H9 (cell line): Measurements from ENCODE around the gene ACOXL. TPM values are rescaled to one million over a fixed set of nuclear protein-coding genes. Genes with fewer than 3 reads are reported as not detected.

ENCODE experiments used
- DNase-seq: peaks from one replicate; pipeline ENCODE4 v3.0.0-alpha.2; 2017
- H2AFZ ChIP-seq: one replicate; pipeline ENCODE4 v1.6.1; 2013; ENCODE audit warnings: mild to moderate bottlenecking, low read length, control low read depth, moderate library complexity
- H2AK5ac ChIP-seq: 2 replicates; pipeline ENCODE4 v1.6.1; 2013; ENCODE audit warnings: low read length, control low read depth, mixed read lengths; ENCODE audit not compliant: insufficient read length
- H2BK120ac ChIP-seq: one replicate; pipeline ENCODE4 v1.6.1; 2013; ENCODE audit warnings: low read depth, mild to moderate bottlenecking, low read length, control low read depth, inconsistent platforms; ENCODE audit not compliant: poor library complexity, severe bottlenecking
- H2BK12ac ChIP-seq: 2 replicates; pipeline ENCODE4 v1.6.1; 2013; ENCODE audit warnings: low read length, control low read depth, mixed read lengths, low read depth; ENCODE audit not compliant: insufficient read length
- H2BK15ac ChIP-seq: 2 replicates; pipeline ENCODE4 v1.6.1; 2013; ENCODE audit warnings: low read depth, low read length, control low read depth
- H2BK20ac ChIP-seq: one replicate; pipeline ENCODE4 v1.6.1; 2013; ENCODE audit warnings: low read depth, mild to moderate bottlenecking, low read length, control low read depth, inconsistent platforms; ENCODE audit not compliant: poor library complexity, severe bottlenecking
- H2BK5ac ChIP-seq: 2 replicates; pipeline ENCODE4 v1.6.1; 2013; ENCODE audit warnings: low read length, control low read depth, mixed read lengths; ENCODE audit not compliant: insufficient read length
- H3K14ac ChIP-seq: 2 replicates; pipeline ENCODE4 v1.6.1; 2013; ENCODE audit warnings: low read length, control low read depth; ENCODE audit not compliant: insufficient read depth
- H3K18ac ChIP-seq: 2 replicates; pipeline ENCODE4 v1.6.1; 2013; ENCODE audit warnings: low read depth, mild to moderate bottlenecking, mixed read lengths, low read length, control low read depth; ENCODE audit not compliant: insufficient read length
- H3K23ac ChIP-seq: 2 replicates; pipeline ENCODE4 v1.6.1; 2013; ENCODE audit warnings: low read length, control low read depth, mixed read lengths, low read depth; ENCODE audit not compliant: insufficient read length
- H3K23me2 ChIP-seq: 2 replicates; pipeline ENCODE4 v1.6.1; 2013; ENCODE audit warnings: low read depth, mild to moderate bottlenecking, mixed read lengths, low read length, control low read depth; ENCODE audit not compliant: insufficient read length, poor library complexity, severe bottlenecking
- H3K27ac ChIP-seq: 2 replicates; pipeline ENCODE4 v1.5.1; 2013; ENCODE audit warnings: low read length, control low read depth, mixed read lengths, low read depth; ENCODE audit not compliant: insufficient read length
- H3K27me3 ChIP-seq: 2 replicates; pipeline ENCODE4 v1.6.1; 2013; ENCODE audit warnings: low read length, control low read depth, inconsistent platforms; ENCODE audit not compliant: insufficient read depth
- H3K4ac ChIP-seq: 2 replicates; pipeline ENCODE4 v1.6.1; 2013; ENCODE audit warnings: low read depth, mild to moderate bottlenecking, control low read depth, inconsistent platforms, low read length, moderate library complexity
- H3K4me1 ChIP-seq: 2 replicates; pipeline ENCODE4 v1.6.1; 2013; ENCODE audit warnings: low read length, control low read depth, inconsistent platforms; ENCODE audit not compliant: insufficient read depth
- H3K4me2 ChIP-seq: 2 replicates; pipeline ENCODE4 v1.6.1; 2013; ENCODE audit warnings: low read length, control low read depth, mixed read lengths; ENCODE audit not compliant: insufficient read length, insufficient read depth
- H3K56ac ChIP-seq: 2 replicates; pipeline ENCODE4 v1.6.1; 2013; ENCODE audit warnings: low read depth, mild to moderate bottlenecking, mixed read lengths, low read length, control low read depth; ENCODE audit not compliant: insufficient read length
- H3K79me1 ChIP-seq: 2 replicates; pipeline ENCODE4 v1.6.1; 2013; ENCODE audit warnings: low read depth, mild to moderate bottlenecking, moderate library complexity, low read length, control low read depth, inconsistent platforms; ENCODE audit not compliant: insufficient read depth, poor library complexity, severe bottlenecking
- H3K79me2 ChIP-seq: 2 replicates; pipeline ENCODE4 v1.6.1; 2013; ENCODE audit warnings: low read length, control low read depth, inconsistent platforms; ENCODE audit not compliant: insufficient read depth
- H3K9ac ChIP-seq: 2 replicates; pipeline ENCODE4 v1.6.1; 2013; ENCODE audit warnings: low read length, control low read depth, mixed read lengths; ENCODE audit not compliant: insufficient read length; ENCODE audit errors: extremely low read depth
- H3K9me3 ChIP-seq: one replicate; pipeline ENCODE4 v1.6.1; 2013; ENCODE audit warnings: low read depth, low read length, inconsistent platforms; ENCODE audit not compliant: control insufficient read depth
- H3T11ph ChIP-seq: one replicate; pipeline ENCODE4 v1.6.1; 2013; ENCODE audit warnings: mild to moderate bottlenecking, low read length, control low read depth, inconsistent platforms
- H4K20me1 ChIP-seq: one replicate; pipeline ENCODE4 v1.6.1; 2013; ENCODE audit not compliant: control insufficient read depth, insufficient read length, insufficient read depth
- H4K5ac ChIP-seq: 2 replicates; pipeline ENCODE4 v1.6.1; 2013; ENCODE audit warnings: low read depth, mild to moderate bottlenecking, mixed read lengths, low read length, control low read depth; ENCODE audit not compliant: insufficient read length
- H4K8ac ChIP-seq: replicated peaks from 2 replicates; pipeline ENCODE4 v1.6.1; 2013; ENCODE audit warnings: low read length, control low read depth, mixed read lengths, low read depth; ENCODE audit not compliant: insufficient read length
- H4K91ac ChIP-seq: 2 replicates; pipeline ENCODE4 v1.6.1; 2013; ENCODE audit warnings: low read depth, mild to moderate bottlenecking, moderate library complexity, mixed read lengths, low read length, control low read depth; ENCODE audit not compliant: insufficient read length
- H3K27ac Mint-ChIP-seq, 3 experiments: 2 replicates in 2 of 3; 3 replicates in 1 of 3; pipeline ENCODE4 v1.8.0; 2020 to 2021; ENCODE audit warnings: mixed read lengths in 3 of 3, mild to moderate bottlenecking in 1 of 3, moderate library complexity in 1 of 3
- H3K27me3 Mint-ChIP-seq: 2 replicates; pipeline ENCODE4 v1.8.0; 2021; ENCODE audit warnings: low read depth, mild to moderate bottlenecking, moderate library complexity, mixed read lengths
- H3K36me3 Mint-ChIP-seq, 3 experiments: 2 replicates in 2 of 3; 3 replicates in 1 of 3; pipeline ENCODE4 v1.8.0; 2020 to 2021; ENCODE audit warnings: low read depth in 3 of 3, mixed read lengths in 3 of 3; ENCODE audit not compliant: insufficient read depth in 1 of 3
- H3K4me1 Mint-ChIP-seq, 2 experiments: 2 replicates each; pipeline ENCODE4 v1.8.0; 2020; ENCODE audit warnings: mixed read lengths in 2 of 2
- H3K4me3 Mint-ChIP-seq, 2 experiments: 2 replicates in 1 of 2; 3 replicates in 1 of 2; pipeline ENCODE4 v1.8.0; 2020 to 2021; ENCODE audit warnings: mild to moderate bottlenecking in 2 of 2, mixed read lengths in 2 of 2, moderate library complexity in 1 of 2
- H3K9me3 Mint-ChIP-seq, 2 experiments: 2 replicates in 1 of 2; 3 replicates in 1 of 2; pipeline ENCODE4 v1.8.0; 2020; ENCODE audit warnings: mild to moderate bottlenecking in 2 of 2, mixed read lengths in 2 of 2, moderate library complexity in 1 of 2
- WGBS: extraction: QIAGEN DNeasy Blood & Tissue Kit; methylation state at CpG from one replicate; pipeline ENCODE4 v1.1.7; 2013; ENCODE audit warnings: missing lambda C conversion rate, low lambda C conversion rate, mixed read lengths; ENCODE audit not compliant: insufficient read length; ENCODE audit errors: extremely low coverage; 5-methylcytosine and 5-hydroxymethylcytosine counted together
- total RNA-seq: library from RNA; stranded (reverse); gene quantifications from 2 replicates; pipeline ENCODE4 v1.2.1, GENCODE V29; 2021
- TF ChIP-seq, protein P1 (sequence below): fragments of 200-600 bp; sonication (generic); conservative IDR thresholded peaks from 3 replicates; pipeline ENCODE4 v1.8.0; 2021; ENCODE audit warnings: antibody characterized with exemption, mild to moderate bottlenecking

ACOXL gene
- total RNA-seq, 1 experiment from 2014 or later, result 37.6 TPM

DNA sequence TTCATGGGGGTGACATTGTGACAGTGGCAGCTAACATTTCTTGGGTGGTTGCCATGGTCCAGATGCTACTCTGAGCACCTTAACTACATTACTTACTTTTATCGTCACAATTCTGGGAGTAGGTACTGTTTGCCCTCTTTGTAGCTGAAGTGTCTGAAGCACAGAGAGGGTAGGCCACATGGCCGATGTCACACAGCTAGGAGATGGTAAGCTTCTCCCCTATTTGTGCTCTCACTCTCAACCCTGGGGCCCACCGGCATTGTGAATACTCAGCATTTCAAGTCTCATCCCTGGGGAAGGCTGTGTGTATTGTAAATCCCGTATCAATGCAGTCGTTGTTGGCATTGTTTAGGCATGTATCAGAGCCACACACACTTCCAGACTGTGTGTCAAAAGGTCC is 136.6 kb downstream of the ACOXL start:
- Histone ChIP-seq H3K4me2 (no peak overlapping the region), H3K27ac (no peak overlapping the region), H3K23me2 (no peaks in the 10 kb centered on the region), H3K56ac (no peak overlapping the region), H4K5ac (no peak overlapping the region), H3K18ac (no peak overlapping the region), H2AK5ac (no peak overlapping the region), H2AFZ (no peak overlapping the region), H3K23ac (no peak overlapping the region), H2BK120ac (no peak overlapping the region), H3K9me3 (no peaks in the 10 kb centered on the region), H3T11ph (no peak overlapping the region), H4K20me1 (no peaks in the 10 kb centered on the region), H3K9ac (no peak overlapping the region), H3K27me3 (no peaks in the 10 kb centered on the region), H2BK20ac (no peak overlapping the region), H3K4ac (no peak overlapping the region), H2BK12ac (no peak overlapping the region), H2BK15ac (no peak overlapping the region), H4K91ac (no peak overlapping the region), H3K79me1 (no peaks in the 10 kb centered on the region), H3K4me1 (peaks cover 4% of the 10 kb centered on the region; the same call in 1 of the 2 replicates), H3K14ac (no peak overlapping the region), H2BK5ac (no peak overlapping the region), H4K8ac (no peak overlapping the region), H3K79me2 (no peaks in the 10 kb centered on the region)
- no peaks in the 10 kb centered on the region for H3K27me3 Mint-ChIP-seq
- DNase-seq, result no peak
- no peak overlapping the region for H3K4me3 Mint-ChIP-seq
- no peaks in the 10 kb centered on the region for H3K9me3 Mint-ChIP-seq
- H3K27ac Mint-ChIP-seq, result peak overlapping the region in 1 of 3 experiments; percentile 47; a peak in 1 of 7 replicates
- TF ChIP-seq, protein P1, sequence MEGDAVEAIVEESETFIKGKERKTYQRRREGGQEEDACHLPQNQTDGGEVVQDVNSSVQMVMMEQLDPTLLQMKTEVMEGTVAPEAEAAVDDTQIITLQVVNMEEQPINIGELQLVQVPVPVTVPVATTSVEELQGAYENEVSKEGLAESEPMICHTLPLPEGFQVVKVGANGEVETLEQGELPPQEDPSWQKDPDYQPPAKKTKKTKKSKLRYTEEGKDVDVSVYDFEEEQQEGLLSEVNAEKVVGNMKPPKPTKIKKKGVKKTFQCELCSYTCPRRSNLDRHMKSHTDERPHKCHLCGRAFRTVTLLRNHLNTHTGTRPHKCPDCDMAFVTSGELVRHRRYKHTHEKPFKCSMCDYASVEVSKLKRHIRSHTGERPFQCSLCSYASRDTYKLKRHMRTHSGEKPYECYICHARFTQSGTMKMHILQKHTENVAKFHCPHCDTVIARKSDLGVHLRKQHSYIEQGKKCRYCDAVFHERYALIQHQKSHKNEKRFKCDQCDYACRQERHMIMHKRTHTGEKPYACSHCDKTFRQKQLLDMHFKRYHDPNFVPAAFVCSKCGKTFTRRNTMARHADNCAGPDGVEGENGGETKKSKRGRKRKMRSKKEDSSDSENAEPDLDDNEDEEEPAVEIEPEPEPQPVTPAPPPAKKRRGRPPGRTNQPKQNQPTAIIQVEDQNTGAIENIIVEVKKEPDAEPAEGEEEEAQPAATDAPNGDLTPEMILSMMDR, result no peak
- H3K36me3 Mint-ChIP-seq, result peaks cover 2 to 19% (median 15%) of the 10 kb centered on the region in 3 experiments; a peak in 5 of 7 replicates
- peaks cover 44 to 64% of the 10 kb centered on the region in 2 experiments for H3K4me1 Mint-ChIP-seq
- whole genome bisulfite sequencing, result no CpG with 5 or more reads among the region's 5 CpGs
